ENCODE results near the gene RGMB. TPM values are rescaled to one million over a fixed set of nuclear protein-coding genes. Genes with fewer than 3 reads are reported as not detected.
"Not testable (repeated sequence)": the region's sequence is repeated elsewhere in the genome, so short reads cannot be mapped to it uniquely, and the experiment has no call there.

RGMB gene
- total RNA-seq, 2 donors from 2014 or later = 60.2 to 71.6 TPM

GRCh38 chr5:98741926-98742325 lies 31.5 kb upstream of the RGMB start:
- no peak overlapping the region for H3K4me3 Mint-ChIP-seq
- peaks cover 51% of the 10 kb centered on the region for H3K4me1 Mint-ChIP-seq
- H3K9ac ChIP-seq (ENCODE audit: extremely low read depth, low read length, poor library complexity, severe bottlenecking) = no peak overlapping the region
- H3K4me1 ChIP-seq (ENCODE audit: control insufficient read depth, insufficient read depth, low read length) = peaks cover 16% of the 10 kb centered on the region
- peaks cover 2% of the 10 kb centered on the region for H3K27me3 Mint-ChIP-seq (ENCODE audit: insufficient read depth)
- WGBS, 2 experiments (ENCODE audit: insufficient coverage in 1 of 2, insufficient read length in 1 of 2) = 100% methylated on average over 1 of the region's 1 CpG
- H3K4me3 ChIP-seq (ENCODE audit: low read length) = peak overlapping the region; percentile 39
- H3K27ac Mint-ChIP-seq = peak overlapping the region; percentile 44
- H3K36me3 ChIP-seq (ENCODE audit: control insufficient read depth, insufficient read depth, low read length) = peaks cover 43% of the 10 kb centered on the region
- peaks cover 31% of the 10 kb centered on the region for H3K9me3 Mint-ChIP-seq
- DNase-seq = no peak
- no peak overlapping the region for H3K27ac ChIP-seq (ENCODE audit: low read depth, low read length)
- H3K36me3 Mint-ChIP-seq (ENCODE audit: low read depth) = peaks cover 34% of the 10 kb centered on the region
- H3K9me3 ChIP-seq (ENCODE audit: control insufficient read depth, low read length) = peaks cover 30% of the 10 kb centered on the region
- no peaks in the 10 kb centered on the region for H3K27me3 ChIP-seq (ENCODE audit: control insufficient read depth, insufficient read depth, low read length, poor library complexity, severe bottlenecking)
- TF ChIP-seq CTCF (conservative IDR thresholded peaks at IDR 0.05) = no peak

GRCh38 chr5:98742396-98743073 lies 30.9 kb upstream of the RGMB start:
- H3K9me3 Mint-ChIP-seq = peaks cover 31% of the 10 kb centered on the region
- peak; percentile 30 for TF ChIP-seq CTCF (conservative IDR thresholded peaks at IDR 0.05)
- Histone ChIP-seq H3K4me3 (ENCODE audit: low read length) (peak overlapping the region; percentile 39), H3K4me1 (ENCODE audit: control insufficient read depth, insufficient read depth, low read length) (peaks cover 16% of the 10 kb centered on the region), H3K9me3 (ENCODE audit: control insufficient read depth, low read length) (peaks cover 30% of the 10 kb centered on the region), H3K9ac (ENCODE audit: extremely low read depth, low read length, poor library complexity, severe bottlenecking) (peak overlapping the region; percentile 7), H3K36me3 (ENCODE audit: control insufficient read depth, insufficient read depth, low read length) (peaks cover 36% of the 10 kb centered on the region), H3K27me3 (ENCODE audit: control insufficient read depth, insufficient read depth, low read length, poor library complexity, severe bottlenecking) (no peaks in the 10 kb centered on the region), H3K27ac (ENCODE audit: low read depth, low read length) (no peak overlapping the region)
- peak overlapping the region; percentile 84 for H3K27ac Mint-ChIP-seq
- H3K4me3 Mint-ChIP-seq = peak overlapping the region; percentile 35
- peaks cover 51% of the 10 kb centered on the region for H3K4me1 Mint-ChIP-seq
- peaks cover 2% of the 10 kb centered on the region for H3K27me3 Mint-ChIP-seq (ENCODE audit: insufficient read depth)
- peaks cover 31% of the 10 kb centered on the region for H3K36me3 Mint-ChIP-seq (ENCODE audit: low read depth)
- 75% methylated on average over 5 of the region's 5 CpGs; no CpG with 5 or more reads in 1 of the 2 experiments for WGBS, 2 experiments (ENCODE audit: insufficient coverage in 1 of 2, insufficient read length in 1 of 2)
- peak; percentile 80 for DNase-seq

- Mint-ChIP-seq H3K9me3 (peaks cover 23% of the 10 kb centered on the region), H3K36me3 (ENCODE audit: low read depth) (peaks cover 34% of the 10 kb centered on the region), H3K4me1 (peaks cover 62% of the 10 kb centered on the region)
- DNase-seq; H3K27ac ChIP-seq (ENCODE audit: low read depth, low read length); H3K4me1 ChIP-seq (ENCODE audit: control insufficient read depth, insufficient read depth, low read length); H3K27me3 ChIP-seq (ENCODE audit: control insufficient read depth, insufficient read depth, low read length, poor library complexity, severe bottlenecking); H3K27ac Mint-ChIP-seq; H3K4me3 Mint-ChIP-seq; H3K27me3 Mint-ChIP-seq (ENCODE audit: insufficient read depth); H3K9ac ChIP-seq (ENCODE audit: extremely low read depth, low read length, poor library complexity, severe bottlenecking): not testable (repeated sequence)
- WGBS, 2 experiments (ENCODE audit: insufficient coverage in 1 of 2, insufficient read length in 1 of 2) = 100% methylated on average over 1 of the region's 1 CpG; no CpG with 5 or more reads in 1 of the 2 experiments
- Histone ChIP-seq H3K9me3 (ENCODE audit: control insufficient read depth, low read length) (peaks cover 27% of the 10 kb centered on the region), H3K4me3 (ENCODE audit: low read length) (peak overlapping the region; percentile 93), H3K36me3 (ENCODE audit: control insufficient read depth, insufficient read depth, low read length) (peaks cover 21% of the 10 kb centered on the region)
These were observed 25.2 kb upstream of the RGMB start for GRCh38 chr5:98748259-98748658.
